ENCODE measurements around the gene RALA.
A peak's percentile ranks its signal among the peaks of the same experiment; 100 is the strongest.
"Not testable (repeated sequence)": the region's sequence is repeated elsewhere in the genome, so short reads cannot be mapped to it uniquely, and the experiment has no call there.

RALA gene

GRCh38 chr7:39733881-39734632 lies 110.7 kb downstream of the RALA start:
- DNase-seq, result no peak

- DNase-seq, result no peak
These were observed 111.2 kb downstream of the RALA start for GRCh38 chr7:39734633-39735004.

- no peak for DNase-seq
These were observed 112.5 kb downstream of the RALA start for GRCh38 chr7:39735903-39736302.

- peak in 1 of 2 experiments; percentile 42 for DNase-seq
These were observed 118.7 kb downstream of the RALA start for GRCh38 chr7:39741942-39742623.

- DNase-seq, result no peak
These were observed 121.2 kb downstream of the RALA start for GRCh38 chr7:39744620-39745019.

GRCh38 chr7:39745320-39745719 lies 121.9 kb downstream of the RALA start:
- no peak for DNase-seq

GRCh38 chr7:39746103-39746819 lies 122.9 kb downstream of the RALA start:
- peak; percentile 46 to 81 for DNase-seq

- DNase-seq, result no peak
These were observed 125.8 kb downstream of the RALA start for GRCh38 chr7:39749177-39749576.

GRCh38 chr7:39749717-39750116 lies 126.3 kb downstream of the RALA start:
- DNase-seq, result no peak

- no peak for DNase-seq
These were observed 127.1 kb downstream of the RALA start for GRCh38 chr7:39750253-39751077.

GRCh38 chr7:39753237-39753636 lies 129.9 kb downstream of the RALA start:
- not testable (repeated sequence) for DNase-seq

GRCh38 chr7:39753823-39754325 lies 130.5 kb downstream of the RALA start:
- DNase-seq, result no peak

GRCh38 chr7:39754326-39755120 lies 131.2 kb downstream of the RALA start:
- DNase-seq, result no peak

GRCh38 chr7:39757604-39758003 lies 134.2 kb downstream of the RALA start:
- DNase-seq, result no peak

Measured in NCI-H446 (cell line).